Smooth muscle cell (in vitro differentiated cells): ENCODE measurements around the gene ADAMTS8. TPM values are rescaled to one million over a fixed set of nuclear protein-coding genes. Genes with fewer than 3 reads are reported as not detected.
"Not testable (repeated sequence)": the region's sequence is repeated elsewhere in the genome, so short reads cannot be mapped to it uniquely, and the experiment has no call there.

Source experiments
- DNase-seq: peaks from one replicate; lab custom pipeline; 2025; ENCODE audit not compliant: unreplicated experiment; lab: John Stamatoyannopoulos, UW
- H2AFZ ChIP-seq: fragments of 200-600 bp; sonication (generic); 2 replicates; pipeline ENCODE4 v1.6.0; 2016; ENCODE audit warnings: antibody characterized with exemption, low read depth, mild to moderate bottlenecking
- H3F3A ChIP-seq: fragments of 200-600 bp; sonication (generic); 2 replicates; pipeline ENCODE4 v1.6.0; 2017; ENCODE audit warnings: antibody characterized with exemption, low read depth
- H3K27ac ChIP-seq: fragments of 200-600 bp; sonication (generic); 2 replicates; pipeline ENCODE4 v1.5.1; 2016; ENCODE audit warnings: low read depth, mild to moderate bottlenecking
- H3K27me3 ChIP-seq: fragments of 200-600 bp; sonication (generic); 2 replicates; pipeline ENCODE4 v1.6.1; 2016; ENCODE audit warnings: low read depth, mild to moderate bottlenecking
- H3K36me3 ChIP-seq: fragments of 200-600 bp; sonication (generic); 2 replicates; pipeline ENCODE4 v1.5.1; 2016; ENCODE audit warnings: low read depth
- H3K4me1 ChIP-seq: fragments of 200-600 bp; sonication (generic); 2 replicates; pipeline ENCODE4 v1.5.1; 2016; ENCODE audit warnings: low read depth
- H3K4me2 ChIP-seq: fragments of 200-600 bp; sonication (generic); 2 replicates; pipeline ENCODE4 v1.6.0; 2016; ENCODE audit warnings: mild to moderate bottlenecking
- H3K4me3 ChIP-seq: fragments of 200-600 bp; sonication (generic); 2 replicates; pipeline ENCODE4 v1.5.1; 2016; ENCODE audit warnings: mild to moderate bottlenecking
- H3K79me2 ChIP-seq: fragments of 200-600 bp; sonication (generic); 2 replicates; pipeline ENCODE4 v1.6.0; 2016; ENCODE audit warnings: low read depth, mild to moderate bottlenecking
- H3K9ac ChIP-seq: fragments of 200-600 bp; sonication (generic); 2 replicates; pipeline ENCODE4 v1.6.0; 2016; ENCODE audit warnings: low read depth
- H3K9me3 ChIP-seq: fragments of 200-600 bp; sonication (generic); replicated peaks from 2 replicates; pipeline ENCODE4 v1.5.1; 2016; ENCODE audit warnings: low read depth
- H4K20me1 ChIP-seq: fragments of 200-600 bp; sonication (generic); 2 replicates; pipeline ENCODE4 v1.6.0; 2016; ENCODE audit warnings: low read depth
- CTCF ChIP-seq: fragments of 200-600 bp; sonication (generic); IDR thresholded peaks from 2 replicates; pipeline ENCODE4 v1.5.1; 2017; ENCODE audit warnings: borderline replicate concordance, mild to moderate bottlenecking, antibody characterized with exemption; ENCODE audit not compliant: insufficient read depth, poor library complexity, severe bottlenecking
- WGBS: methylation state at CpG from one replicate; pipeline ENCODE4 v1.1.7; 2016; ENCODE audit warnings: low lambda C conversion rate; 5-methylcytosine and 5-hydroxymethylcytosine counted together
- polyA plus RNA-seq: library from polyadenylated mRNA; unstranded; fragments of >200 nt; fragmentation: Nextera tagmentation; extraction: Ambion mirVana; gene quantifications from 2 replicates; pipeline ENCODE4 v1.2.1, GENCODE V29; 2016
- total RNA-seq: library from RNA; depleted of rRNA; stranded (reverse); fragments of >200 nt; gene quantifications from 2 replicates; pipeline ENCODE4 v1.2.3, GENCODE V29; 2014

ADAMTS8 gene
- total and polyA plus RNA-seq, 2 experiments from 2014 or later = not detected

GRCh38 chr11:130442737-130443136 lies 14.3 kb upstream of the ADAMTS8 start:
- WGBS = 57% methylated on average over 4 of the region's 4 CpGs
- Histone ChIP-seq H3K4me2 (peak overlapping the region; percentile 57), H3K9ac (no peak overlapping the region), H3F3A (peaks cover 6% of the 10 kb centered on the region), H2AFZ (peak overlapping the region; percentile 27), H4K20me1 (no peaks in the 10 kb centered on the region), H3K27me3 (no peaks in the 10 kb centered on the region), H3K36me3 (no peaks in the 10 kb centered on the region), H3K27ac (peak overlapping the region; percentile 52), H3K4me1 (no peaks in the 10 kb centered on the region), H3K9me3 (no peaks in the 10 kb centered on the region), H3K4me3 (no peak overlapping the region), H3K79me2 (no peaks in the 10 kb centered on the region)
- DNase-seq = no peak
- TF ChIP-seq CTCF = no peak

- Histone ChIP-seq H3K27ac (no peak overlapping the region), H3K36me3 (no peaks in the 10 kb centered on the region), H3K4me1 (no peaks in the 10 kb centered on the region), H3K79me2 (no peaks in the 10 kb centered on the region), H3K9me3 (no peaks in the 10 kb centered on the region), H3K4me3 (no peak overlapping the region), H3K9ac (no peak overlapping the region), H4K20me1 (no peaks in the 10 kb centered on the region), H3K4me2 (peak overlapping the region; percentile 57), H2AFZ (no peak overlapping the region), H3K27me3 (no peaks in the 10 kb centered on the region), H3F3A (peaks cover 6% of the 10 kb centered on the region)
- 89% methylated on average over 2 of the region's 2 CpGs for WGBS
- DNase-seq = no peak
- no peak for TF ChIP-seq CTCF
These were observed 13.3 kb upstream of the ADAMTS8 start for GRCh38 chr11:130441719-130442118.

- H3F3A ChIP-seq = peaks cover 11% of the 10 kb centered on the region
- H3K4me1 ChIP-seq = peaks cover 11% of the 10 kb centered on the region
- H2AFZ ChIP-seq = no peak overlapping the region
- no peak overlapping the region for H3K27ac ChIP-seq
- no peaks in the 10 kb centered on the region for H3K36me3 ChIP-seq
- H3K79me2 ChIP-seq = no peaks in the 10 kb centered on the region
- H4K20me1 ChIP-seq = no peaks in the 10 kb centered on the region
- no peaks in the 10 kb centered on the region for H3K27me3 ChIP-seq
- no peaks in the 10 kb centered on the region for H3K9me3 ChIP-seq
- no peak for TF ChIP-seq CTCF
- 96% methylated on average over 6 of the region's 6 CpGs for WGBS
- no peak overlapping the region for H3K4me3 ChIP-seq
- H3K4me2 ChIP-seq = no peak overlapping the region
- no peak for DNase-seq
- H3K9ac ChIP-seq = no peak overlapping the region
These were observed 11.5 kb upstream of the ADAMTS8 start for GRCh38 chr11:130439876-130440275.

- H3K4me2 ChIP-seq = no peak overlapping the region
- TF ChIP-seq CTCF = no peak
- H3K4me1 ChIP-seq = peaks cover 11% of the 10 kb centered on the region
- no peaks in the 10 kb centered on the region for H3K9me3 ChIP-seq
- no peak overlapping the region for H3K9ac ChIP-seq
- H3K36me3 ChIP-seq = no peaks in the 10 kb centered on the region
- no peak overlapping the region for H3K4me3 ChIP-seq
- no peaks in the 10 kb centered on the region for H4K20me1 ChIP-seq
- H3K27me3 ChIP-seq = no peaks in the 10 kb centered on the region
- 94% methylated on average over 4 of the region's 4 CpGs for WGBS
- no peak overlapping the region for H3K27ac ChIP-seq
- no peaks in the 10 kb centered on the region for H3K79me2 ChIP-seq
- DNase-seq = no peak
- H2AFZ ChIP-seq = no peak overlapping the region
- peaks cover 11% of the 10 kb centered on the region for H3F3A ChIP-seq
These were observed 10.7 kb upstream of the ADAMTS8 start for GRCh38 chr11:130439160-130439519.

- not testable (repeated sequence) for H3K27me3 ChIP-seq, H3K9ac ChIP-seq, H3K4me2 ChIP-seq, H3K9me3 ChIP-seq, H2AFZ ChIP-seq, H4K20me1 ChIP-seq, H3K79me2 ChIP-seq, DNase-seq, H3K36me3 ChIP-seq, H3K4me3 ChIP-seq, H3K27ac ChIP-seq
- WGBS = 88% methylated on average over 10 of the region's 10 CpGs
- Histone ChIP-seq H3F3A (peaks cover 11% of the 10 kb centered on the region), H3K4me1 (peaks cover 11% of the 10 kb centered on the region)
These were observed 10.2 kb upstream of the ADAMTS8 start for GRCh38 chr11:130438401-130439159.
